Skin epidermis (tissue), 12 donors: ENCODE measurements around the gene CAMK4.
"Not testable (repeated sequence)": the region's sequence is repeated elsewhere in the genome, so short reads cannot be mapped to it uniquely, and the experiment has no call there.

Experiments
- H3K27ac ChIP-seq, 21 experiments: fragments of 200-600 bp; sonication (generic) in 11 of 21; one replicate each; pipeline ENCODE4 v1.5.0; 2020; ENCODE audit warnings: mild to moderate bottlenecking in 3 of 21, inconsistent platforms in 2 of 21, moderate library complexity in 2 of 21
- H3K4me3 ChIP-seq, 7 experiments: fragments of 200-600 bp; sonication (generic) in 2 of 7; one replicate each; pipeline ENCODE4 v1.5.0; 2020; ENCODE audit warnings: inconsistent platforms in 2 of 7, mild to moderate bottlenecking in 2 of 7, moderate library complexity in 1 of 7

Gene CAMK4

GRCh38 chr5:111404270-111404769, 180.1 kb downstream of the CAMK4 start:
- Histone ChIP-seq H3K27ac (no peak overlapping the region), H3K4me3 (no peak overlapping the region)

- Histone ChIP-seq H3K4me3 (no peak overlapping the region), H3K27ac (no peak overlapping the region)
Observed at GRCh38 chr5:111407562-111407961, 183.4 kb downstream of the CAMK4 start.

DNA sequence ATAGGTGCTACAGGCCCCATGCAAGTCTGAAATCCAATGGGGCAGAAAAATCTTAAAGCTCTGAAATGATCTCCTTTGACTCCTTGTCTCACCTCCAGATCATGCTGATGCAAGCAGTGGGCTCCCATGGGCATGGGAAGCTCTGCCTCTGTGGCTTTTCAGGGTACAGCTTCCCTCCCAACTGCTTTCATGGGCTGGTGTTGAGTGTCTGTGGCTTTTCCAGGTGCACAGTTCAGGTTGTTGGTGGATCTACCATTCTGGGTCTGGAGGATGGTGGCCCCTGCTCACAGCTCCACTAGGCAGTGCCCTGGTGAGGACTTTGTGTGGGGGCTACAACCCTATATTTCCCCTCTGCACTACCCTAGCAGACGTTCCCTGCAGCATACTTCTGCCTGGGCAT, 184.6 kb downstream of the CAMK4 start:
- Histone ChIP-seq H3K27ac (no peak overlapping the region), H3K4me3 (no peak overlapping the region)

- not testable (repeated sequence) for H3K4me3 ChIP-seq, H3K27ac ChIP-seq
Observed at GRCh38 chr5:111409266-111409665, 185.1 kb downstream of the CAMK4 start.

DNA sequence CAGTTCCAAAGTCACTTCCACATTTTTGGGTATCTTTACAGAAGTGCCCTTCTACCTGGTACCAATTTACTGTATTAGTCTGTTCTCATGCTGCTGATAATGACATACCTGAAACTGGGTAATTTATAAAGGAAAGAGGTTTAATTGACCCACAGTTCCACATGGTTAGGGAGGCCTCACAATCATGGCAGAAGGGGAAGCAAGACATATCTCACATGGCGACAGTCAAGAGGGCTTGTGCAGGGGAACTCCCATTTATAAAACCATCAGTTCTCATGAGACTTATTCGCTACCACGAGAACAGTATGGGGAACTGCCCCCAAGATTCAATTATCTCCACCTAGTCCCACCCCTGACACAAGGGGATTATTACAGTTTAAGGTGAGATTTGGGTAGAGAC, 185.9 kb downstream of the CAMK4 start:
- not testable (repeated sequence) for H3K4me3 ChIP-seq, H3K27ac ChIP-seq

DNA sequence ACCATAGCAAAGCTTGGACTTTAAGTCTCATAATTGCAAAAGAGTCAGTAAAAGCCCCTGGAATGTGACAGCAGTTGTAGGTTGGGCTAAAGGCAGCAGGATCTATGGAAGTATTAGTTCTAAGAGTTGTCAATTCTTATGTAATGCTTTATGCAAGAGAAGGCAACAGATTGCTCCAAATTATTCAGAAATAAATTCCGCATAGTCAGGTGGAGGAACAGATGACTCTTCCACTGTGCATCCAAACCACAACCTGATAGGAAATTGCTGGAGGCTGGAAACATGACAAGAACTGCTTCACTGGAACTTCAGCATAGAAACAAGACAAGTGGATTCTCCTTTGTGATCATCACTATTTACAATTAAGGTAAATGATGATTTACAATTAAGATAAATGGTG, 187.1 kb downstream of the CAMK4 start:
- Histone ChIP-seq H3K4me3 (no peak overlapping the region), H3K27ac (no peak overlapping the region)

DNA sequence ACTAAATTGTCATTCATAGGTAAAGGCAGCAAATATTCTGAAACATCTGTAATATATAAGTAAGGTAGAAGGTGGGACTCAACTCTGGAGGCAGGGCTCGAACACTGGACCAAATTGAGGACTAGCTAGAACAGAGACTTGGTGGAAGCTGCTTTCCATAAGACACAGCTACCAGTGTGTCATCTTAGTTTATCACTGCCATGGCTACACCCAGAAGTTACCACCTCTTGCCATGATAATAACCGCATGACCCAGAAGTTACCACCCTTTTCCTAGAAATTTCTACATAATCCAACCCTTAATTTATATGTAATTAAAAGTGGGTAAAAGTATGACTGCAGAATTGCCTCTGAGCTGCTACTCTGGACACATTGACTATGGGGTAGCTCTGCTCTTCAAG, 188.4 kb downstream of the CAMK4 start:
- Histone ChIP-seq H3K27ac (no peak overlapping the region), H3K4me3 (no peak overlapping the region)

DNA sequence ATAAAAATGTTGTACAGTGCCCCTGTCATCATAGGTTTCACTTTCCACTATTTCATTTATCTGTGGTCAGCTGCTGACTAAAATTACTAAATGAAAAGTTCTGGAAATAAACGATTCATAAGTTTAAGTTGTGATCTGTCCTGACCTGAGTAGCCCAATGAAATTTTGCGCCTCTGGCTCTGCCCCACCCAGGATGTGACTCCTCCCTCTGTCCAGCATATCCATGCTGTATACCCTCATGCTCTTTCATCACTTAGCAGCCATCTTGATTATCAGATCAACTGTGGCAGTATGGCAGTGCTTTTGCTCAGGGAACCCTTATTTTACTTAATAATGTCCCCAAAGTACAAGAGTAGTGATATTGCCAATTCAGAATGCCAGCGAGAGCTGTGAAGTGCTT, 190.9 kb downstream of the CAMK4 start:
- H3K4me3 ChIP-seq: no peak overlapping the region

DNA sequence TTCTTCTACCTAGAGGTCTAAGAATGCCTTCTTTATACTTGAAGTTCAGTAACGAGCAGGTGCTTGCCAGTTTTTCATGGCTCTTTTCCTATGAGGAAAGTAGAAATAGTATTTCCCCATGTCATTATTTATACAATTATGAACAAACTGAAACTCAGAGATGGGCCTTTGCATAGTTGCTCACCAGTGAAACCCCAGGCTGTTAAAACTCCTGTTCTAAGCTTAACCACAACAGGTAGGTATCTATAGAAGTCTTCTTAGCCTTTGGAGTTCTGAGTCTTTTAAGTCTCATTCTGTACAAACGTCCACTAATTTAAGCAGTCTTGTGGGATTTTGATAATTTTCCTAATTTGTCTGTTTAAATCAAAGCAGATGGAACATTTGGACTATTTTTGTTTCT, 198.1 kb downstream of the CAMK4 start:
- Histone ChIP-seq H3K4me3 (no peak overlapping the region), H3K27ac (no peak overlapping the region)

More for the DNA sequence above, 190.9 kb downstream of the CAMK4 start:
- no peak overlapping the region for H3K27ac ChIP-seq

DNA sequence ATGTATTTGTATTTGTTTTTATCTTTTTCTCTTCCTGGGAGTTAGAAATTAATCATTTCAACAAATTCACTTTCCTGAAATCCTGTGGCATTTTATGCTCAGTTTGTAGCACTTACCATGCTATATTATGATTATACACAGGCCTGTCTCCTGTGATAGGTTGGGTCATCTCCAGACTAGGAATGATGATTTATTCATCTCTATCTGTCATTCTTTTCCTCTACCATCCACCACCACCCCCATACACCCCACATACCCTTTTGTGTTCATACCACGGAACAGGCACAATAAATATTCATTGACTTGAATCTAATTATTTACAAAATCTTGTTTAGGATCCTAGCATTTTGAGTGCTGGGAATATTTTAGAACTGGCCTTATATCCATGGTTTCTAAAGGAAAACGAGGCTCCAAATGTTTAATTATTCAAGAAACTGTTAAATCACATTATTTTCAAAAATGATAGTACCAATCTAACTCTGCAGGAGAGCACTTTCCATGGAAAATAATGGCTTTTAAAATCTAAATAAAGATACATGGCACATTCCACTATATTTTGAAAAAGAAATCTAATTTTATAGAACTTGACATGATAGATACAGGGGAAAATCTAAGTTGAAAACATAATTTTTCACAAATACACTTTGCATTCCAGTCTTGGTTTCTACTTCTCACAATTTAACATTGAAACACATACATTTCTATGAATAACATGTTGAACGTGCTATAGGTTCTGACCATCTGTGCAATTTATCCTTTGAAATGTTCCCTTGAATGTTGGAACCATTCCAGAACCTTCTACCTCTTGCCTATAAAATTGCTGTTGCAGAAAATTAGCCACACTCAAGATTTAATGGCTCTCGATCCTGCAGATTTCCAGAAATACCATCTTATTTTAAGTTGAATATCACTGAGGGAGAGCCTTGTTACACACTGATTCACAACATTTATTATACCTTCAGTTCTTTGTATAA, 198.8 kb downstream of the CAMK4 start:
- Histone ChIP-seq H3K27ac (no peak overlapping the region), H3K4me3 (no peak overlapping the region)

DNA sequence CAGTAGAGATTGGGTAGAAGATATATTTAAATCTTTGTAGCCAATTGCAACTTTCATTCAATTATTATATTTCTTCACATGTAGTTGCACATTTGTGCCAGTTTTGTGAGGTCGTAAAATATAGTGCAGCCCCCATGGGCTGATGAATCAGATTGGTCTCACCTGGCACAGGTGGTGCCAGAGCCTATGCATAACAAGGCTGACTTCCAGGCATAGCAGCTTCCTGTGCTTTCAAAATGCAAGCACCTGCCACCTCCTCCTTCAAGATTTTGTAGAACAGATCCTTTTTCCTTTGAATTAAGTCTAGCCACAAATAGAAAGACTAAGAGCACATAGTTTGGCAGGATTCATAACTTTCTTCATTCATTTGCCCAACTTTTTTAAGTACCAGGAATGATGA, 201.0 kb downstream of the CAMK4 start:
- H3K27ac ChIP-seq: no peak overlapping the region

DNA sequence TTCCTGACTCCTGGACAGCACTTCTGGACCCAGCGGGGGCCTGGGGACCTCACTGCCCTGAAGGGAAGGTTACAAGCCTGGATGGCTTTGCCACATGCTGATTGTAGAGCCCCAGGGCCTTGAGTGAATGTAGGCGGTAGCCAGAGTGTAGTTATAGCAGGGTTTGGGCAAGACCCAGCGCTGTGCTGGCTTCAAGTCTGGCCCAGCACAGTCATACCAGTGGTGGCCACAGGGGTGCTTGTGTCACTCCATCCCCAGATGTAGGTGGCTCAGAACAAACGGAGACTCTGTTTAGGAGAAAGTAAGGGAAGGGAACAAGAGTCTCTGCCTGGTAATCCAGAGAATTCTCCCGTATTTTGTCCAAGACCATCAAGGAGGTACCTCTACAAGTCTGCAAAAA, 203.6 kb downstream of the CAMK4 start:
- Histone ChIP-seq H3K4me3 (no peak overlapping the region), H3K27ac (no peak overlapping the region)

More for the DNA sequence above, 201.0 kb downstream of the CAMK4 start:
- no peak overlapping the region for H3K4me3 ChIP-seq

DNA sequence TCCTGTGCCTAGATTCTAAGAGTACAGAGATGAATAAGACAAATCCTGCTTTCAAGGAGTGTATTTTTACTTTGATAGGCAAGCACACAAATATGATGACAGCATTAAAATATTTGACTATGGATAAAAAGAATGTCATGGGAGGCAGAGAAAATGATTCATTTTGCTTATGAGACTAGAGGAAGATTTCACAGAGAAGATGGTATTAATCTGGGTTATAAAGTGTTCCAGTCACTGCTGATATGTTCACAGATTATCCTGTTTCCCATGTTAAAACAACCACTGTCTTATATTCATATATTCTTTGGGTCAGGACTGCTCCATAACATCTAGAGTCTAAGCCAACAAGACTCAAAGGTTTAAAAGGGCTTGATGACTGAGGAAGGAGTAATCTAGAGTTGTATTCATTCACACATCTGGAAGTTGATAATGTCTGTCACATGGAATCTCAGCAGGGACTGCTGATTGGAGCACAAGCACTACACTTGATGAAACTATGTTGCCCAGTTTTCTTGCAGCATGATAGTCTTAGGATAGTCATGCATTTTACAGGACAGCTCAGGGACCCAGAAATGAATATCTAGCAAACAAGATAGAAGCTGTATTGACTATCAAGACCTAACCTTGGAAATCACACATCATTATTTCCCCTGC, 208.8 kb downstream of the CAMK4 start:
- no peak overlapping the region for H3K27ac ChIP-seq
- H3K4me3 ChIP-seq: no peak overlapping the region

GRCh38 chr5:111434800-111435199, 210.6 kb downstream of the CAMK4 start:
- no peak overlapping the region for H3K4me3 ChIP-seq
- H3K27ac ChIP-seq: no peak overlapping the region

GRCh38 chr5:111439473-111440075, 215.4 kb downstream of the CAMK4 start:
- H3K27ac ChIP-seq: no peak overlapping the region
- no peak overlapping the region for H3K4me3 ChIP-seq

DNA sequence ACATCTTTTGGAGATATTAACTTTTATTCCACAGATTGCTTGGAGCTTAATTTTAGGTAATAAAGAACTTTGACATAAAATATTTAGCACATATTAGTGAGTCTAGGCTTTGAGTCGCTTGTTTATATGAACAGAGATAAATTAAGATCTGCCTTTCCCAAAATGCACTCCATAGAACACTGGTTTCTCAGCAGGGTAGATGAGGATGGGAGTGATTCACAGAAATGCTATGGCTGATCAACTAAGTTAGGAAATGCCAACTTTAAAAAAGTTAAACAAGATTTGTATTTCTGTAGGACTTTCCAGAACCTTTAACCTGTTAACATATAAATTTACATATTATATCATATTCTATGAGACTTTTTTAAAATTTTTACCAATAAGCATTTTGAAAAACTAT, 222.9 kb downstream of the CAMK4 start:
- Histone ChIP-seq H3K4me3 (no peak overlapping the region), H3K27ac (no peak overlapping the region)

DNA sequence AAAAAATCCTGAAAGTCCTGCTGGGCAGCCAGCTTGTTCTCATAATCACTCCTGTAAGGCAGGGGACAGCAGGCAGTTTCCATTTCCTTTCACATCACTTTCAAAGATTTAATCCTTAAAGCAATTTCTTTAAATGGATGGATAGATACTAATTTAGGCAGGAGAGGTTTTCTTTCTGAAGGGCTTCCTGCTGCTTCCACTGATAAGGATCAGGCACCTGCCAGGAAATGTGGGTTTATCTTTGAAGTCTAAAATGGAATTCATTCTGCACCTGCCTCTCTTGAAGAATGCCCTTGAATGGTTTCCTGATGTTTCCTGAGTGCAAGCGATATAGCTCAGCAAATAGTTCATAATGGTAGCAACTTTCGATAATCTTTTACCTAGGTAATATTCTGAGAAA, 223.6 kb downstream of the CAMK4 start:
- no peak overlapping the region for H3K27ac ChIP-seq

DNA sequence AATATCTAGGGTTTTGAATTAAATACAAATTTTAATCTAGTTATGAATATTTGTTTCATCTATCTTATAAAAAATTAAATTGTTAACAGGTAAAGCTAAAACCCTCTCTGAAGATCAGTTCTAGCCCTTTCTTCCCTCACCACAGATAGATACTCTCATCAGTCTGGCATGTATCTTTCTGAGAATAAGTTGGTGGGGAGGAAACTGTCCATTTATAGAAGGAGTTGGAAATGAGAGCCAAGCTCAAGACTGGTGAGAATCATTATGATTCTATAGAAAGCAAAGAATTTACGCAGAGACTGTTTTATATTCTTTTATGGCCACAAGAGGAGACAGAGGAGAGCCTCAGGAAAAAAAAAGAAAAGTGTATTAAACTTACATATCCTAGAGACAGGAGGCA, 229.1 kb downstream of the CAMK4 start:
- Histone ChIP-seq H3K27ac (no peak overlapping the region), H3K4me3 (no peak overlapping the region)

More for the DNA sequence above, 223.6 kb downstream of the CAMK4 start:
- H3K4me3 ChIP-seq: no peak overlapping the region

DNA sequence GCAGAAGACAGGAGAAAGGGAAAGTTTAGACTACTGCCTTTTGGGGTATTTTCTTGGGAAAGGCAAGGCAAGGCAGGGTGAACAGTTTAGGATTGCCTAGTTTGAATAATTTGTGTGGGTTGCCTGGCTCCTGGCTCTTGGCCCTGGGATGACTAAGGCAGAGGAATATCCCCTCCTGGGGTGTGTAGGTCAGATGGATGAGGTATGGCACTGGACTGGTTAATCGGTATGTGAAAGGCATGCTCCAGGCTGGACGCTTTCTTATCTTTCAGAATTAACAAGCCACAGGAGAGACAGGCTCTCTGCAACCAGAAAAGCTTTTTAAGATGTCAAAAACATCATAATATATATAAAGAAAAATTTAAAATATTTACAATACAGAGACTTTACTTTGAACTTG, 229.6 kb downstream of the CAMK4 start:
- Histone ChIP-seq H3K27ac (no peak overlapping the region), H3K4me3 (no peak overlapping the region)

DNA sequence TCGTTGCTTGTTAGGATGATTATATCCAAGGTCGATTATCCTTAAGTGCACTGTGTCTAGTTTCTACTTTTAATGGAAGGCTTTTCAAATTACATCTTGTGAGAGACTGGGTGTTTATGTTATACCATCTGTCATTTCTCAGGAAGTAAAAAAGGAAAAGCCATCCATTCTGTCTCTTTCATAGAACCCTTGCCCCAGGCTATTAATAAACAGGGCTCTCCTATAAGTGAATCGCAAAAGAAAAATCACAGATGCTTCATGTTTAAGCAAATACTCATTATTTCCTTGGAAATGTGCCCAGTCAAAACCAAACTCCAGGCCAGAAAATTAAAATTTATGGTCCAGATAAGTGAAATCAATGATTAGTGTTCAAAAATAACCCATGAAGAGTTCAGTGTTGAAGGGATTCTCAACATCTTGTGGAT, 230.0 kb downstream of the CAMK4 start:
- Histone ChIP-seq H3K4me3 (no peak overlapping the region), H3K27ac (no peak overlapping the region)

DNA sequence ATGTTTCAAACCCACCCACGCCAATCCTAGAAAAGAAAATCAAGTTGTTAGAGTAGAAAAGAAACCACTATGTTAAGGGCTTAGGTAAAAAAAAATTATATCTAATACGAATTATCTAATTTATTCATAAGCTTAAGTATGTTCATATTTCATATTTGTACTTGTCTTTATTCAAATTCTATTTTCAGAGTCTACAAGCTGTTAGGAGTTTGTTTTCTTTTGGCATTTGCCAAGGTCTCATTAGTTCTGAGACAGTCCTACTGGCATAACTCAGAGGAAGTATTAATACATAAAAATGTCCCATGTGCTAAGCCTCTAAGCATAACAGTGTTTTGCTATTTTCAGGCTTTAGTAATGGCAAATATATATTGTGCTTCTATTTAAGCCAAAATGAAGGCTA, 230.6 kb downstream of the CAMK4 start:
- Histone ChIP-seq H3K4me3 (no peak overlapping the region), H3K27ac (no peak overlapping the region)
